Measurements from ENCODE around the gene ALG14. TPM values are rescaled to one million over a fixed set of nuclear protein-coding genes. Genes with fewer than 3 reads are reported as not detected.

ALG14 gene
- total and polyA plus RNA-seq, 2 donors from 2014 or later = 8.6 to 11.3 TPM

DNA sequence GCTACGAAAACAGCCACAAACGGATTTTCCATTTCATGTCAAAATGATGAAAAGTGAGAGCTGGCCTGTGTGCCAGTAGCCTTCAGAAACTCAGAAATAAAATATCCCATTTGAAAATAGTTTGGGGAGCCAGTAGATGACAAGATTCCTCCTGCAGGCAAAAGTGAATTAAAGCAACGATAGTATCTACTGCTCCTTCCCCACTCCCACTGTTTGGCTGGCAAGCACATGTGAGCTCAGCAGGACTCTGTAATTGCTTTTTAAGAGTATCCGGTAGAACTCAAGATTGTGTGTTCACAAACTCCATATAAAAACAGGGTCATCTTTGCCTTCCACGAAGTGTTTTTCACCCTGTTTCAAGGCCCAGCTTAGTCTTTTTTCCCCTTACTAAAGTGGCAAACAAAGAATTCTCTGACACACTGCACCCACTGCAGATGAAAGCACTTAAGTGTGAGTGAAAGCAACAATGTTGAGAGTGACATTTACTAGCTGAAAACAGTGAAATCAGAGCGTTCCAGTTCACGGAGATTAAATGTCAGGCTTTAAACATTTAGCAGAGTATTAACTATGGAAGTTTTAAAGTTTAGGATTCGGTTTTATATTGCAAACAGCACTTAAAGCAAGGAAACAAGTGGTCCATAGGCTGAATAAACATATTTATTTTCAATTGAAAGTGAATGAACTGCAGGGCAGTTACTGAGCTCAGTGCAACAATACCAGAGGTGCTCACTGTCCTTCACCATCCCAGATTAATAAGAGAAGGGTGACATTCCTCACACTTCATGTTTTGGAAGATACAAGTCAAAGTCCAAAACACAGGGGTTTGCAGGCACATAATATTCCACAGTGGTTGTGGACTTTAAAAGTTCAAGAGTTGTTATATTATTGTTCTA, 70.0 kb downstream of the ALG14 start:
- no peaks in the 10 kb centered on the region for H3K27me3 ChIP-seq (ENCODE audit: control insufficient read depth, insufficient read depth, low read length)
- peak overlapping the region; percentile 29 to 84 for H3K27ac ChIP-seq (ENCODE audit: low read depth in 2 of 2, low read length in 2 of 2)
- TF ChIP-seq, protein P1, sequence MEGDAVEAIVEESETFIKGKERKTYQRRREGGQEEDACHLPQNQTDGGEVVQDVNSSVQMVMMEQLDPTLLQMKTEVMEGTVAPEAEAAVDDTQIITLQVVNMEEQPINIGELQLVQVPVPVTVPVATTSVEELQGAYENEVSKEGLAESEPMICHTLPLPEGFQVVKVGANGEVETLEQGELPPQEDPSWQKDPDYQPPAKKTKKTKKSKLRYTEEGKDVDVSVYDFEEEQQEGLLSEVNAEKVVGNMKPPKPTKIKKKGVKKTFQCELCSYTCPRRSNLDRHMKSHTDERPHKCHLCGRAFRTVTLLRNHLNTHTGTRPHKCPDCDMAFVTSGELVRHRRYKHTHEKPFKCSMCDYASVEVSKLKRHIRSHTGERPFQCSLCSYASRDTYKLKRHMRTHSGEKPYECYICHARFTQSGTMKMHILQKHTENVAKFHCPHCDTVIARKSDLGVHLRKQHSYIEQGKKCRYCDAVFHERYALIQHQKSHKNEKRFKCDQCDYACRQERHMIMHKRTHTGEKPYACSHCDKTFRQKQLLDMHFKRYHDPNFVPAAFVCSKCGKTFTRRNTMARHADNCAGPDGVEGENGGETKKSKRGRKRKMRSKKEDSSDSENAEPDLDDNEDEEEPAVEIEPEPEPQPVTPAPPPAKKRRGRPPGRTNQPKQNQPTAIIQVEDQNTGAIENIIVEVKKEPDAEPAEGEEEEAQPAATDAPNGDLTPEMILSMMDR (IDR thresholded peaks at IDR 0.05; ENCODE audit: borderline replicate concordance, extremely low read depth, insufficient read depth) = no peak
- no peaks in the 10 kb centered on the region for H3K36me3 ChIP-seq (ENCODE audit: control insufficient read depth in 2 of 3, insufficient read depth in 3 of 3, low read length in 3 of 3)
- H3K9ac ChIP-seq (ENCODE audit: low read length in 3 of 3) = peak overlapping the region in 2 of 3 donors; percentile 27 to 42
- H3K9me3 ChIP-seq (ENCODE audit: control insufficient read depth in 2 of 3, insufficient read depth in 1 of 3, low read length in 3 of 3) = no peaks in the 10 kb centered on the region
- peaks cover 0 to 14% (median 5%) of the 10 kb centered on the region in 3 donors for H3K4me1 ChIP-seq (ENCODE audit: control insufficient read depth in 2 of 3, insufficient read depth in 2 of 3, low read depth in 1 of 3, low read length in 3 of 3)
- intact Hi-C loops (cut with DNase I) = no loop called here
- DNase-seq (peak in 3 of 5 donors; percentile 24 to 87 (median 77)), FAIRE-seq (no peak)
- H3K4me3 ChIP-seq (ENCODE audit: low read length in 3 of 3) = peak overlapping the region in 1 of 3 donors; percentile 33

DNA sequence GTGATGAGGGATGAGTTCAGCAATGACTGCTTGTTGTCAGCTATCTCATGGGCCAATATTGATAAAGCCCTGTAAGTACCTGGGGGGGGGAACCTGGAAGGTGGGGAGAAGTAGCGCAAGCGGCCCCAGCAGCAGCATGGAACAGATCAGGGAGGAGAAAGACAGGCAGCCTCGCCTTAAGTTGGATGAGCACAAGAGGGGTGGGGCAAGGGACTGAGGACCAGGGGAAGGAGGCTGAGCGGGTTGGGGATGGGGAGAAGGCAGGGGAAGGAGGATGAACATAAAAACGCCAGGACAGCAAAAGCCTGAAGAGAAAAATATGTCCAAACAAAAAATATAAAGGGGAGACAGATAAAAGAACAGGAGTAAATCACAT, 70.6 kb downstream of the ALG14 start:
- no peaks in the 10 kb centered on the region for H3K36me3 ChIP-seq (ENCODE audit: control insufficient read depth in 2 of 3, insufficient read depth in 3 of 3, low read length in 3 of 3)
- H3K4me1 ChIP-seq (ENCODE audit: control insufficient read depth in 2 of 3, insufficient read depth in 2 of 3, low read depth in 1 of 3, low read length in 3 of 3) = peaks cover 0 to 14% (median 5%) of the 10 kb centered on the region in 3 donors
- H3K27me3 ChIP-seq (ENCODE audit: control insufficient read depth, insufficient read depth, low read length) = no peaks in the 10 kb centered on the region
- no peak for FAIRE-seq
- intact Hi-C loops (cut with DNase I) = no loop called here
- no peak overlapping the region for H3K4me3 ChIP-seq (ENCODE audit: low read length in 3 of 3)
- H3K9ac ChIP-seq (ENCODE audit: low read length in 3 of 3) = peak overlapping the region in 1 of 3 donors; percentile 27
- DNase-seq = no peak
- TF ChIP-seq, protein P1 (IDR thresholded peaks at IDR 0.05; ENCODE audit: borderline replicate concordance, extremely low read depth, insufficient read depth) = no peak
- H3K27ac ChIP-seq (ENCODE audit: low read depth in 2 of 2, low read length in 2 of 2) = peak overlapping the region; percentile 29 to 84
- no peaks in the 10 kb centered on the region for H3K9me3 ChIP-seq (ENCODE audit: control insufficient read depth in 2 of 3, insufficient read depth in 1 of 3, low read length in 3 of 3)

DNA sequence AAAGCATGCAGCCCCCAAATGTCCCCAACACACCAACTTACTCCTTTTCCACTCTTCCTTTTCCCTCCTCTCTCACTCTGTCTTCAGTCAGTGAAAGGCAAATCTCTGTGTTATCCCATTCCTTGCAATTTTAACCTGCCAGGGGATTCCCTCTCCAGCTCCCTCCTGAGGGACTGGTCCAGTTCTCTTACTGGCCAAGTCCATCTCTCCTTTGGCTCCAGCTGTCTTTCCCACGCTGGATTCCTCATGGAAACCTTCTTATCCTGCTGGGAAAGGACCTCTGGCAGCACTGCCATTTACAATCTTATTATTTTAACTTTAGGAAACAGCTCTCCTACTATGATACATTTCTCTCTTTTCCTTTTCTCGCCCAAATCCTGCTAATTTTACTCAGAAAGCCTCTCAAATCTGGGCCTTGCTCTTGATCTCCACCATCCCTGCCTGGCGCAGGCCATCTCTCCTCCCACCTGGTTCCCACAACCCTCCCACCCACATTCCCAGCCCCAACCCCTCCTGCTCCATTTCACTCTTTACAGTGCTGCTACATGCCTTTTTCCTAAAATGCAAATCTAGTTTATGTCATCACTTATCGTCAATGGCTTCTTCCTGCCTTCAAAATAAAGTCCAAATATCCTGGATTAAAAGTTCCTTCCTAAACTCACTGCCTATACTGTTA, 73.2 kb downstream of the ALG14 start:
- Histone ChIP-seq H3K27me3 (ENCODE audit: control insufficient read depth, insufficient read depth, low read length) (no peaks in the 10 kb centered on the region), H3K36me3 (ENCODE audit: control insufficient read depth in 2 of 3, insufficient read depth in 3 of 3, low read length in 3 of 3) (no peaks in the 10 kb centered on the region), H3K9me3 (ENCODE audit: control insufficient read depth in 2 of 3, insufficient read depth in 1 of 3, low read length in 3 of 3) (no peaks in the 10 kb centered on the region), H3K4me3 (ENCODE audit: low read length in 3 of 3) (no peak overlapping the region), H3K9ac (ENCODE audit: low read length in 3 of 3) (no peak overlapping the region), H3K27ac (ENCODE audit: low read depth in 2 of 2, low read length in 2 of 2) (no peak overlapping the region), H3K4me1 (ENCODE audit: control insufficient read depth in 2 of 3, insufficient read depth in 2 of 3, low read depth in 1 of 3, low read length in 3 of 3) (peaks cover 0 to 16% (median 5%) of the 10 kb centered on the region in 3 donors)
- DNase-seq (no peak), FAIRE-seq (no peak)
- intact Hi-C loops (cut with DNase I) = no loop called here
- TF ChIP-seq, protein P1 (IDR thresholded peaks at IDR 0.05; ENCODE audit: borderline replicate concordance, extremely low read depth, insufficient read depth) = no peak

Data from kidney (tissue), 14 donors.